Uterus (tissue), 4 donors: ENCODE measurements around the gene PCNX2. TPM values are rescaled to one million over a fixed set of nuclear protein-coding genes. Genes with fewer than 3 reads are reported as not detected.

ENCODE experiments used
- DNase-seq, 2 donors: peaks; one replicate each; pipeline ENCODE4 v3.0.0-alpha.2; 2019 to 2020
- H3K27ac ChIP-seq, 2 donors: fragments of 200-600 bp; sonication (generic); 1 replicate in 1 of 2; 2 replicates in 1 of 2; pipeline ENCODE4 v1.5.1; 2016 to 2018
- H3K27me3 ChIP-seq, 2 donors: fragments of 200-600 bp; sonication (generic); one replicate each; pipeline ENCODE4 v1.5.1; 2018 to 2019; ENCODE audit warnings: control low read depth in 1 of 2
- H3K36me3 ChIP-seq, 2 donors: fragments of 200-600 bp; sonication (generic); one replicate each; pipeline ENCODE4 v1.5.1; 2019; ENCODE audit warnings: control low read depth in 1 of 2
- H3K4me1 ChIP-seq, 2 donors: fragments of 200-600 bp; sonication (generic); one replicate each; pipeline ENCODE4 v1.5.1; 2018 to 2019; ENCODE audit warnings: control low read depth in 1 of 2
- H3K4me3 ChIP-seq, 2 donors: fragments of 200-600 bp; sonication (generic); 1 replicate in 1 of 2; 2 replicates in 1 of 2; pipeline ENCODE4 v1.5.1; 2018 to 2019; ENCODE audit warnings: mild to moderate bottlenecking in 1 of 2
- H3K9me3 ChIP-seq, 2 donors: fragments of 200-600 bp; sonication (generic); one replicate each; pipeline ENCODE4 v1.5.1; 2019; ENCODE audit warnings: control low read depth in 1 of 2
- CTCF ChIP-seq, 4 experiments: fragments of 200-600 bp in 2 of 4; fragments of 450-650 bp in 2 of 4; sonication (generic) in 2 of 4; IDR thresholded peaks; one replicate each; pipeline ENCODE4 v1.5.1; 2016 to 2019; ENCODE audit warnings: antibody characterized with exemption in 4 of 4, mild to moderate bottlenecking in 2 of 4, moderate library complexity in 1 of 4
- POLR2A ChIP-seq, 2 donors: fragments of 450-650 bp; IDR thresholded peaks; one replicate each; pipeline ENCODE4 v1.6.1; 2016; ENCODE audit warnings: antibody characterized with exemption in 2 of 2, mild to moderate bottlenecking in 1 of 2, moderate library complexity in 1 of 2
- intact Hi-C: fragments of 100-400 bp; cut with DNase I; formaldehyde crosslinking; loops from one replicate; pipeline ENCODE4 v1.15.1; 2023; ENCODE audit warnings: low total_unique reads
- total RNA-seq, 4 donors: library from RNA; depleted of rRNA in 3 of 4; stranded (reverse); fragments of >200 nt in 3 of 4; gene quantifications; one replicate each; pipeline versions ENCODE4 v1.1.0 to v1.2.4, GENCODE V29; 2014 to 2023
- donor health status: DM: yes; HTN: yes; CAD: no.

Gene PCNX2
- total RNA-seq, 4 donors from 2014 or later, result 4.1 to 36.2 (median 14.1) TPM

GRCh38 chr1:233289676-233290075 lies 5.8 kb downstream of the PCNX2 start:
- H3K9me3 ChIP-seq, result no peaks in the 10 kb centered on the region
- H3K36me3 ChIP-seq, result no peaks in the 10 kb centered on the region
- intact Hi-C loops, result no loop called here
- no peaks in the 10 kb centered on the region for H3K27me3 ChIP-seq
- DNase-seq, result no peak
- H3K4me3 ChIP-seq, result no peak overlapping the region
- TF ChIP-seq POLR2A (IDR thresholded peaks at IDR 0.05), result no peak
- no peak for TF ChIP-seq CTCF (IDR thresholded peaks at IDR 0.05)
- H3K27ac ChIP-seq, result no peak overlapping the region
- H3K4me1 ChIP-seq, result no peaks in the 10 kb centered on the region

DNA sequence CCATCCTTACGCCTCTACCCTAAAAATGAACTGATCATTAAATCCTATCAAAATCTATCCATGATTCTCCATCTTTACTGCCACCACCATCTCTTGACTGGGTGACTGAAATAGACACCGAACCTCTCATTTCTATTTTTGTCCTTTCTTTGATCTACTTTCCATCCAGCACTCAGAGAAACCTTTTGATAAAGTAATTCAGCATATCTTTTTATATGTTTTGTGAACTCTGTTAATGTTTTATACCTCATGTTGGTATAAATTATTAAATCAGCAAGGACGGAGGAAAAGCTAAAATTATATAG lies 13.0 kb downstream of the PCNX2 start:
- Histone ChIP-seq H3K4me1 (no peaks in the 10 kb centered on the region), H3K9me3 (no peaks in the 10 kb centered on the region), H3K27me3 (no peaks in the 10 kb centered on the region), H3K36me3 (no peaks in the 10 kb centered on the region), H3K4me3 (no peak overlapping the region), H3K27ac (no peak overlapping the region)
- DNase-seq, result no peak
- intact Hi-C loops, result no loop called here
- TF ChIP-seq CTCF (IDR thresholded peaks at IDR 0.05) (no peak), POLR2A (IDR thresholded peaks at IDR 0.05) (no peak)

DNA sequence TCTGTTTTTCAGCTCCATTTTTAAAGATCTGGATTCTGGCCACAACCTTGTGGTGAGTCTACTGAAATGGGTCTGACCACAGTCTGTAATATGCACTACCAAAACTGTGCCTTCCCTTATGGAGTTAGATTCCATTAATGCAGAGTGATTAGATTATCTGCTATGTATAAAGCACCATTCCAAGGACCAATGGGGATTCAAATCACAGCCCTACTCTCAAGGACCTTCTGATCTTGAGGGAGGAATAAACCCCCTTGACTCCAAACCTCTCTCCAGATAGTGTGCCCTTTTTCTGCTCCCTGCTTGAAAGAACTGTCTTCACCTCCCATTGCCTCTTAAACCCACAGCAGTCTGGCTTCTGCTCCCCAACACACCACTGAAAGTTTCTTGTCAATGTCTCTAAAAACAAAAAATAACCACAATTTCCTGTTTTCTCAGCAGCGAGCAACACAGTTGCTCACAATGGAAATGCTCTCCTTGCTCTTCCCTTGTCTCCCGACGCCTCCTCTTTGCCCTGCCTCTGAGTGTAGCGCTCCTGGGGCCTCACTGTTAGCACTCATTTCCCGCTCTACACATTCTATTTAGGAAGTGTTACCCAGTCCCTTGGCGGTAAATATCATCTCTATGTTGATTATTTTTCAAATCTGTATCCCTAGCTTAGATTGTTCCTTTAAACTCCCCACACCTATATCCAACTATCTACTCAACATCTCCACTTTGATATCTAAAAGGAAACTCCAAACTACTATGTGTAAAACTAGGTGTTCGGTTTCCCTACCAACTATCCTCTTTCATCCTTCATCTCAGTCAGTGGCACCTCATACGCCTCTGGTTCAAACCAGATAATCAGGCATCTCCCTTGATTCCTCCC lies 13.6 kb downstream of the PCNX2 start:
- no peak overlapping the region for H3K4me3 ChIP-seq
- no peak for DNase-seq
- no peaks in the 10 kb centered on the region for H3K27me3 ChIP-seq
- no peaks in the 10 kb centered on the region for H3K36me3 ChIP-seq
- intact Hi-C loops, result no loop called here
- no peaks in the 10 kb centered on the region for H3K9me3 ChIP-seq
- no peak overlapping the region for H3K27ac ChIP-seq
- TF ChIP-seq CTCF (IDR thresholded peaks at IDR 0.05), result no peak
- no peaks in the 10 kb centered on the region for H3K4me1 ChIP-seq

- no peak for DNase-seq
- H3K27ac ChIP-seq, result no peak overlapping the region
- no peak for TF ChIP-seq CTCF (IDR thresholded peaks at IDR 0.05)
- no peak for TF ChIP-seq POLR2A (IDR thresholded peaks at IDR 0.05)
Observed at GRCh38 chr1:233279971-233280370, 15.6 kb downstream of the PCNX2 start.

GRCh38 chr1:233278631-233279030 lies 16.9 kb downstream of the PCNX2 start:
- intact Hi-C loops, result no loop called here
- no peaks in the 10 kb centered on the region for H3K27me3 ChIP-seq

More at GRCh38 chr1:233279971-233280370, 15.6 kb downstream of the PCNX2 start:
- H3K36me3 ChIP-seq, result no peaks in the 10 kb centered on the region
- H3K9me3 ChIP-seq, result no peaks in the 10 kb centered on the region
- no peak overlapping the region for H3K4me3 ChIP-seq
- no peaks in the 10 kb centered on the region for H3K27me3 ChIP-seq
- no peaks in the 10 kb centered on the region for H3K4me1 ChIP-seq
- intact Hi-C loops, result no loop called here

More at GRCh38 chr1:233278631-233279030, 16.9 kb downstream of the PCNX2 start:
- H3K27ac ChIP-seq, result no peak overlapping the region
- no peaks in the 10 kb centered on the region for H3K9me3 ChIP-seq
- no peaks in the 10 kb centered on the region for H3K36me3 ChIP-seq
- DNase-seq, result no peak
- H3K4me3 ChIP-seq, result no peak overlapping the region
- H3K4me1 ChIP-seq, result no peaks in the 10 kb centered on the region
- TF ChIP-seq POLR2A (IDR thresholded peaks at IDR 0.05) (no peak), CTCF (IDR thresholded peaks at IDR 0.05) (no peak)
